HCT116 (cell line): ENCODE data around the gene NAV1. TPM values are rescaled to one million over a fixed set of nuclear protein-coding genes. Genes with fewer than 3 reads are reported as not detected.
A peak's percentile ranks its signal among the peaks of the same experiment; 100 is the strongest.

Source experiments
- ATAC-seq: fragments of 200-7000 bp; cut with Tn5 transposase; 2 replicates; pipeline ENCODE4 v1.9.1; 2020; ENCODE audit warnings: mild to moderate bottlenecking, moderate library complexity
- Bru-seq: library from RNA; stranded (reverse); fragments of 400-500 nt; gene quantifications from one replicate; lab custom pipeline; 2021; lab: Mats Ljungman, UMichigan
- BruChase-seq, 2 experiments: library from RNA; stranded (reverse); fragments of 400-500 nt; gene quantifications; one replicate each; lab custom pipeline; 2021; lab: Mats Ljungman, UMichigan
- BruUV-seq: library from RNA; stranded (reverse); fragments of 400-500 nt; replicated peaks from 2 replicates; lab custom pipeline; 2021; lab: Mats Ljungman, UMichigan
- CTCF ChIA-PET: fragments of 300-600 bp; sonication (Branson Sonifier 250); formaldehyde crosslinking; loops from one replicate; lab custom pipeline; 2021; ENCODE audit warnings: antibody characterized with exemption; lab: Charles Lee
- POLR2A ChIA-PET: fragments of 300-600, 350-600 bp; sonication (Branson Sonifier 250); formaldehyde crosslinking; loops from one replicate; lab custom pipeline; 2021; ENCODE audit warnings: antibody characterized with exemption; lab: Charles Lee
- RAD21 ChIA-PET, 2 experiments: fragments of 300-600 bp; sonication (Branson Sonifier 250); formaldehyde crosslinking; loops; one replicate each; lab custom pipeline; 2023; ENCODE audit warnings: low total read pairs in 2 of 2; ENCODE audit not compliant: uncharacterized antibody in 2 of 2, unreplicated experiment in 2 of 2, low non-redundant PET in 1 of 2; lab: Charles Lee
- DNase-seq: peaks from one replicate; pipeline ENCODE4 v3.0.0-alpha.2; 2010; ENCODE audit warnings: low read depth, low spot score
- H2AFZ ChIP-seq: fragments of 200-600 bp; shearing (Covaris generic), sonication (generic); 2 replicates; pipeline ENCODE4 v1.6.1; 2017; ENCODE audit warnings: low read depth, mixed run types, mixed read lengths, antibody characterized with exemption, low read length; ENCODE audit not compliant: poor library complexity, severe bottlenecking
- H3K27ac ChIP-seq: 2 replicates; pipeline ENCODE4 v1.5.1; 2012; ENCODE audit warnings: low read depth, low read length
- H3K27me3 ChIP-seq: fragments of 200-600 bp; sonication (generic); 2 replicates; pipeline ENCODE4 v1.6.1; 2016; ENCODE audit warnings: mixed run types, low read length, mixed read lengths; ENCODE audit not compliant: insufficient read depth
- H3K36me3 ChIP-seq, 2 experiments: fragments of 200-500 bp in 1 of 2; fragments of 200-600 bp in 1 of 2; sonication (Bioruptor generic) in 1 of 2; sonication (generic) in 1 of 2; 2 replicates each; pipeline versions ENCODE4 v1.5.1 to v1.6.1; 2014 to 2016; ENCODE audit warnings: low read length in 2 of 2, inconsistent platforms in 1 of 2, mixed read lengths in 1 of 2, mixed run types in 1 of 2; ENCODE audit not compliant: insufficient read depth in 2 of 2, control insufficient read depth in 1 of 2
- H3K4me1 ChIP-seq, 2 experiments: fragments of 200-600 bp in 1 of 2; sonication (generic) in 1 of 2; 2 replicates each; pipeline versions ENCODE4 v1.5.1 to v1.6.1; 2012 to 2017; ENCODE audit warnings: low read length in 2 of 2, inconsistent platforms in 1 of 2, mild to moderate bottlenecking in 1 of 2, mixed read lengths in 1 of 2, mixed run types in 1 of 2, moderate library complexity in 1 of 2; ENCODE audit not compliant: insufficient read depth in 2 of 2, control insufficient read depth in 1 of 2
- H3K4me2 ChIP-seq: fragments of 200-600 bp; sonication (generic); 2 replicates; pipeline ENCODE4 v1.6.1; 2017; ENCODE audit warnings: mixed run types, low read length, mixed read lengths
- H3K4me3 ChIP-seq, 2 experiments: fragments of 200-600 bp in 1 of 2; sonication (generic) in 1 of 2; replicated peaks in 1 of 2; 2 replicates each; pipeline ENCODE4 v1.5.1; 2011 to 2016; ENCODE audit warnings: low read length in 2 of 2, control low read depth in 1 of 2, low read depth in 1 of 2, mild to moderate bottlenecking in 1 of 2, mixed read lengths in 1 of 2, mixed run types in 1 of 2
- H3K79me2 ChIP-seq: fragments of 200-600 bp; sonication (generic); 2 replicates; pipeline ENCODE4 v1.6.1; 2017; ENCODE audit warnings: mild to moderate bottlenecking, mixed run types, low read length, moderate library complexity, mixed read lengths; ENCODE audit not compliant: insufficient read depth
- H3K9ac ChIP-seq: fragments of 200-600 bp; sonication (generic); 2 replicates; pipeline ENCODE4 v1.6.1; 2016; ENCODE audit warnings: low read length, mixed read lengths
- H3K9me2 ChIP-seq: fragments of 200-600 bp; sonication (generic), shearing (Covaris generic); 2 replicates; pipeline ENCODE4 v1.6.1; 2017; ENCODE audit warnings: mixed run types, mild to moderate bottlenecking, moderate library complexity; ENCODE audit not compliant: insufficient read depth
- H3K9me3 ChIP-seq, 2 experiments: fragments of 200-500 bp in 1 of 2; fragments of 200-600 bp in 1 of 2; sonication (Bioruptor generic) in 1 of 2; sonication (generic) in 1 of 2; 2 replicates each; pipeline ENCODE4 v1.6.1; 2014 to 2017; ENCODE audit warnings: low read length in 2 of 2, mixed read lengths in 2 of 2, inconsistent platforms in 1 of 2, low read depth in 1 of 2, mild to moderate bottlenecking in 1 of 2, mixed run types in 1 of 2, moderate library complexity in 1 of 2; ENCODE audit not compliant: control insufficient read depth in 1 of 2, insufficient read depth in 1 of 2
- H4K20me1 ChIP-seq: fragments of 200-600 bp; sonication (generic), shearing (Covaris generic); 2 replicates; pipeline ENCODE4 v1.6.1; 2017; ENCODE audit warnings: mixed run types, mild to moderate bottlenecking, moderate library complexity; ENCODE audit not compliant: insufficient read depth
- POLR2AphosphoS5 ChIP-seq: IDR thresholded peaks from 2 replicates; pipeline ENCODE4 v1.6.1; 2011; ENCODE audit warnings: mild to moderate bottlenecking, low read depth, low read length, moderate library complexity
- TCF7L2 ChIP-seq: IDR thresholded peaks from 2 replicates; pipeline ENCODE4 v1.7.0; 2011; ENCODE audit warnings: borderline replicate concordance, inconsistent platforms; ENCODE audit not compliant: insufficient read depth, insufficient read length; ENCODE audit errors: extremely low read depth
- YY1 ChIP-seq: IDR thresholded peaks from 2 replicates; pipeline ENCODE4 v1.6.1; 2011; ENCODE audit warnings: low read length, low read depth, moderate library complexity, mild to moderate bottlenecking; ENCODE audit not compliant: insufficient replicate concordance; ENCODE audit errors: extremely low read depth
- intact Hi-C: fragments of 100-400 bp; cut with micrococcal nuclease; formaldehyde crosslinking; loops from 2 replicates; pipeline ENCODE4 v1.10.0; 2022
- long read RNA-seq: library from polyadenylated mRNA; unstranded; transcript quantifications from one replicate; pipeline ENCODE4 v2.0.0, GENCODE V29; 2021; ENCODE audit not compliant: unreplicated experiment
- polyA plus RNA-seq: library from polyadenylated mRNA; unstranded; fragments of >200 nt; gene quantifications from 2 replicates; pipeline ENCODE4 v1.2.1, GENCODE V29; 2012; ENCODE audit warnings: missing spikeins
- total RNA-seq: library from RNA; stranded (reverse); gene quantifications from one replicate; pipeline ENCODE4 v1.2.1, GENCODE V29; 2021; ENCODE audit not compliant: unreplicated experiment

Gene NAV1, protein sequence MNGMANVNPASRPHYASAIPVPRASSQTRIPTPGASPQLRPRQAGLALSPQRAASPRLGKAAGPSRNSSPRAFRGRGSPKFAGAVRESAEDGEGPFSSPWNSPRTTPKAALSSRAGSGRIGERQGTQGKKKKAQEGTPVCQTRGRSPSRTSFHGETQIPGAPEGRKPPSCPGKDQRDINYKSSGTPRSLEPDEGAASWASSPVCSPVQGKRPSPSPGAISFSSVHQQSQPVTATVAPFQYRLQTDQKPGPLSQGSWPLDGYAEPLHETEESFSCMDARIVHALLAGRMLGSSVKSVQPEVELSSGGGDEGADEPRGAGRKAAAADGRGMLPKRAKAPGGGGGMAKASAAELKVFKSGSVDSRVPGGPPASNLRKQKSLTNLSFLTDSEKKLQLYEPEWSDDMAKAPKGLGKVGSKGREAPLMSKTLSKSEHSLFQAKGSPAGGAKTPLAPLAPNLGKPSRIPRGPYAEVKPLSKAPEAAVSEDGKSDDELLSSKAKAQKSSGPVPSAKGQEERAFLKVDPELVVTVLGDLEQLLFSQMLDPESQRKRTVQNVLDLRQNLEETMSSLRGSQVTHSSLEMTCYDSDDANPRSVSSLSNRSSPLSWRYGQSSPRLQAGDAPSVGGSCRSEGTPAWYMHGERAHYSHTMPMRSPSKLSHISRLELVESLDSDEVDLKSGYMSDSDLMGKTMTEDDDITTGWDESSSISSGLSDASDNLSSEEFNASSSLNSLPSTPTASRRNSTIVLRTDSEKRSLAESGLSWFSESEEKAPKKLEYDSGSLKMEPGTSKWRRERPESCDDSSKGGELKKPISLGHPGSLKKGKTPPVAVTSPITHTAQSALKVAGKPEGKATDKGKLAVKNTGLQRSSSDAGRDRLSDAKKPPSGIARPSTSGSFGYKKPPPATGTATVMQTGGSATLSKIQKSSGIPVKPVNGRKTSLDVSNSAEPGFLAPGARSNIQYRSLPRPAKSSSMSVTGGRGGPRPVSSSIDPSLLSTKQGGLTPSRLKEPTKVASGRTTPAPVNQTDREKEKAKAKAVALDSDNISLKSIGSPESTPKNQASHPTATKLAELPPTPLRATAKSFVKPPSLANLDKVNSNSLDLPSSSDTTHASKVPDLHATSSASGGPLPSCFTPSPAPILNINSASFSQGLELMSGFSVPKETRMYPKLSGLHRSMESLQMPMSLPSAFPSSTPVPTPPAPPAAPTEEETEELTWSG (N-terminal part only)
- total RNA-seq, result 22.8 TPM
- 9.8 and 11.3 TPM in 2 replicates for polyA plus RNA-seq
- Bru-seq, nascent RNA, result percentile 56 among the genes with signal in this experiment
- percentile 60 among the genes with signal in this experiment for BruChase-seq, experiment 1, labeled RNA remaining after a 6-hour chase
- BruChase-seq, experiment 2, labeled RNA remaining after a 2-hour chase, result percentile 57 among the genes with signal in this experiment
- long read RNA-seq, partial matches to known transcripts, result 7 of 16 reads
- long read RNA-seq, other reads (novel, unspliced or antisense), result 9 of 16 reads

DNA sequence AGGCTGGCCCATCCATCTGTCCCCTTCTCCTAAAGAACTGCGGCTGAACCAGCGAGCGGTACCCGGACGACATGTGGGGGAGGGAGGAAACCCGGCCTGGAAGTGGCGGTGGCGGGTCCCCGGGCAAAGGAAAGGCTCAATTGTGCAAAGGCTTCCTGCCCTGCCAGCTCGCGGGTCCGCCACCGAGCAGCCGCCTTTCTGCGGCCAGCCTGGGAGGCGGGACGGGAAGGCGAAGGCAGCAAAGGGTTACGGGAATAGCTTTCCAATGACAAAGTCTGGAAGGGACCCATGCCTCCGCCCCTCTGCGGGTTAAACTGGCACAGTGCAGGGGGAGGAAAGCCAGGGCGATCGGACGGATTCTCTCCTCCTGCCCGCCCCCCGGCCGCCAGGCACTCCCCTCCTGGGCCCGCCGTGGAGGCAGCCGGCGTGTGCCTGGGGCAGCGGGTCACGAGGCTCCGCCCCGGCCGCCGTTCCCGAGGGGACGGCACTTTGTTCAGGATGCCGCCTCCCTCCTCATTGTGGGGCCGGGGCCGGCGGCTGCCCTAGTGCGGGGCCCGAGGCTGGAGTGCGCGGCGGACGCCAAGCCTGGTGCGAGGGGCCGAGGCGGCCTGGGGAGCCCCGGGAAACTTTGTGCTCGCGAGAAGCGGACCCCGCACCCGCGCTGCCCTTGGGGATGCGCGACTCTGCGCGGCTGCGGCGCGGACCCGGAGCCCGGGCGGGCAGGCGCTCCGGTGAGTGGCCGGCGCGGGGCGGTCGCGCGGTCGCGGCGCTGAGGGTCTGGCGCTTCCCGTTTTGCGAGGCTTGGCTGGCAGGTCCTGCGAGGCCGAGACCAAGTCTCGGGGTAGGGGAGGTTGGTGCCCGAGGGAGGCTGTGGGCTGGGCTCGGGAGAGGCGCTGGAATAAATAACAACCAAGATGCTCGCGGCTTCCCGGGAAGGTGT lies at the start of gene NAV1:
Gene NAV1, plus strand, starts transcription at position 516 of the 940 bp plus-strand sequence. CDS start 83,758 bp downstream, outside the sequence.
- ATAC-seq (peak; percentile 71), DNase-seq (no peak)
- H3K27ac ChIP-seq, result no peak within 1 kb of the TSS; the same call in 1 of the 2 replicates
- H2AFZ ChIP-seq, result no peak within 1 kb of the TSS
- peak within 1 kb of the TSS; percentile 41 for H3K9ac ChIP-seq
- H4K20me1 ChIP-seq, result no peaks in the 10 kb centered on the region
- peak within 1 kb of the TSS; percentile 39 to 56 for H3K4me3 ChIP-seq
- intact Hi-C loops, result no loop called here
- H3K79me2 ChIP-seq, result no peaks in the 10 kb centered on the region
- no TSS peak for BruUV-seq
- POLR2A ChIA-PET, result no interaction called here
- H3K27me3 ChIP-seq, result no peaks in the 10 kb centered on the region
- RAD21 ChIA-PET, result no interaction called here
- peak within 1 kb of the TSS; percentile 79 for H3K4me2 ChIP-seq
- CTCF ChIA-PET, result interaction anchor here (2.2 kb wide), 1 partner anchor 26 kb away, joined by 6 read pairs; no protein-coding TSS in a partner anchor
- TF ChIP-seq YY1 (no peak), POLR2AphosphoS5 (no peak), TCF7L2 (peak; percentile 55)
- no peaks in the 10 kb centered on the region for H3K9me3 ChIP-seq
- H3K9me2 ChIP-seq, result no peaks in the 10 kb centered on the region
- no peaks in the 10 kb centered on the region for H3K36me3 ChIP-seq
- peaks cover 24 to 52% of the 10 kb centered on the region in 2 experiments for H3K4me1 ChIP-seq
